Subcutaneous adipose tissue (tissue), 4 donors: ENCODE data around the gene MINDY4. TPM values are rescaled to one million over a fixed set of nuclear protein-coding genes. Genes with fewer than 3 reads are reported as not detected.

Source experiments
- total RNA-seq, 4 donors: library from RNA; depleted of rRNA; stranded (reverse); fragments of >200 nt; gene quantifications; one replicate each; pipeline ENCODE4 v1.1.0, GENCODE V29; 2016
- TF ChIP-seq, protein P1 (sequence below): fragments of 450-650 bp; IDR thresholded peaks from one replicate; pipeline ENCODE4 v1.5.1; 2016; ENCODE audit warnings: low read depth, mild to moderate bottlenecking, control low read depth, antibody characterized with exemption, moderate library complexity

MINDY4 gene
- total RNA-seq, 4 donors from 2014 or later = 3.7 to 8.5 (median 7.4) TPM

DNA sequence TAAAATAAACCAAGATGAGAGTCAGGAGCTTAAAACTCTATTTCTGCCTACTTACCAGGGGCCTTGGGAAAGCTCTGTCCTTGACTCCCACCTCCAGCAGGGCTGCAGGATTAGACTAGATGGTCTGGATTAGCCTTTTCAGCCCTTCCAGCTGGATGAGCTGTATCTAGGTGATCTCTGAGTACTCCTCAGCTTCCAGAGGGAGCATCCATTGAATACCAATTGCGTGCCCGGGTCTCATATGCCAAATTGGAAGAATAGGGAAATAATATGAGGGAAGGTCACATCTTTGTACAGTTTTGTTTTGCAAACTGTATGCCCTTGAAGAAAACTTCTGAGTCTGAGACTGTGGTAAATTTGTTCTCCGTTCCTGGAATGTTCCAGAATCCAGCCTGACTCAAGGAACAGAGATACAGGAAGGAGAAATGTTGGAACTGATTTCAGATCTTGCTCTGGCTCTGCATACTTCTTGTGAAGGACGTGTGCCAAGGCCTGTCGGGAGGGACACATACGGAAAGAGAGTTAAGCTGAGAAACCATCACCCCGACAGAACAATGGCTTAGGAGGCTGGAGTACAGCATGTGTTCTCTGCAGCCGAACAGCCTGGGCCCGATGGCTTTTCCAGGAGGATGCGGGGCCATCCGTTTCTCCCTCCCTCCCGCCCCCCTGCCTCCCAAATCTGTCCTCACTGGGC lies 44.9 kb downstream of the MINDY4 start:
- TF ChIP-seq, protein P1, sequence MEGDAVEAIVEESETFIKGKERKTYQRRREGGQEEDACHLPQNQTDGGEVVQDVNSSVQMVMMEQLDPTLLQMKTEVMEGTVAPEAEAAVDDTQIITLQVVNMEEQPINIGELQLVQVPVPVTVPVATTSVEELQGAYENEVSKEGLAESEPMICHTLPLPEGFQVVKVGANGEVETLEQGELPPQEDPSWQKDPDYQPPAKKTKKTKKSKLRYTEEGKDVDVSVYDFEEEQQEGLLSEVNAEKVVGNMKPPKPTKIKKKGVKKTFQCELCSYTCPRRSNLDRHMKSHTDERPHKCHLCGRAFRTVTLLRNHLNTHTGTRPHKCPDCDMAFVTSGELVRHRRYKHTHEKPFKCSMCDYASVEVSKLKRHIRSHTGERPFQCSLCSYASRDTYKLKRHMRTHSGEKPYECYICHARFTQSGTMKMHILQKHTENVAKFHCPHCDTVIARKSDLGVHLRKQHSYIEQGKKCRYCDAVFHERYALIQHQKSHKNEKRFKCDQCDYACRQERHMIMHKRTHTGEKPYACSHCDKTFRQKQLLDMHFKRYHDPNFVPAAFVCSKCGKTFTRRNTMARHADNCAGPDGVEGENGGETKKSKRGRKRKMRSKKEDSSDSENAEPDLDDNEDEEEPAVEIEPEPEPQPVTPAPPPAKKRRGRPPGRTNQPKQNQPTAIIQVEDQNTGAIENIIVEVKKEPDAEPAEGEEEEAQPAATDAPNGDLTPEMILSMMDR = no peak

DNA sequence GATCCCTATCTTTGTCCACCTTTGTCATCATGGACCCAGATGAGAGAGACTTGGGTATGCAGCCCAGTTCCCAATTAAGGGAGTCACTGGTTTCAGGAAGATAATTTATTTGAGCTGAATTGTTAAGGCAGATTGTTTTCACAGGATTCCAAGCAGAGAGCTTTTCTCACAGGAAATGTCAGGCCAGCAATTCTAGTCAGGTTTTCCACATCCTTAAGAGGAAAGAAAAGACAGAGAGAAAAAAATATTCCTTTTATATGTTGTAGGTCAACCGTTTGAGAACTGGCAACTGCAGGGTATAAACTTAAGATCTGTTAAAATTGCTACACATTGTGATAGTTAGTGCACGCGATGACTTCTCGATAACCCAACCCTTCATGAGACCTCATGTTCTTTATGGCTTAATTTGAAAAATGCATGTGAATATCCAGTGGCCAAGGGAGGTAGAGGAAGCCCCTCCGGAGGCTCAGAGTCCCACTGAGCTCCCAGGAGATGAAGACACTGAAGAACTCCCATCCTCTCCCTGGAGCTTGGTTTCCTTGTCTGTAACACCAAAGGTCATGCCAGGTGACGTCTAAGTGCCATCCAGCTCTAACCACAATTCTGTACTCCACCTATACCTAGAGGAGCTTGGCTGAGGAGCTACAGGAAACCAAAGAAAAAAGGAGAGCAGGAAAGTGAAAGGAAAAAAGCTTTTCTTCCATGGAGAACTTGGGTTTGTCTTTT lies 45.6 kb downstream of the MINDY4 start:
- TF ChIP-seq, protein P1 = no peak

DNA sequence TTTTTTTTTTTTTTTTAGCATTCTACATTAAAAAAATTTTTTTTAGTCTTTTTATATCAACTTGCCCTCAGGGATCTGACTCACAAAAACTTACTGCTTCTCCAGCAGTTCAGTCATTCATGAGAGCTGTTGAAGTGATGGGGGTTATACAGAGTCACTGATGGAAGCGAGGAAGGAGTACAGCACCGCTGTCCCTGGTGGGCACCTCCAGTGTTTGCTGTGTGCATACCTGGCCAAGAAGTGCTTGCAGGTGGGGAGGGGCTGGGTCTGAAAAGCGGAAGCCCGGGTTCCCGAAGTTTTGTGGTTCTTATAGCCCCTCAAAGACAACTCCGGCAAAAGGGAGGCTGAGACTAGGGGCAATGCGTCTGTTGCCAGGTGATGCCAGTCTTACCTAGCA lies 46.2 kb downstream of the MINDY4 start:
- TF ChIP-seq, protein P1 = no peak

DNA sequence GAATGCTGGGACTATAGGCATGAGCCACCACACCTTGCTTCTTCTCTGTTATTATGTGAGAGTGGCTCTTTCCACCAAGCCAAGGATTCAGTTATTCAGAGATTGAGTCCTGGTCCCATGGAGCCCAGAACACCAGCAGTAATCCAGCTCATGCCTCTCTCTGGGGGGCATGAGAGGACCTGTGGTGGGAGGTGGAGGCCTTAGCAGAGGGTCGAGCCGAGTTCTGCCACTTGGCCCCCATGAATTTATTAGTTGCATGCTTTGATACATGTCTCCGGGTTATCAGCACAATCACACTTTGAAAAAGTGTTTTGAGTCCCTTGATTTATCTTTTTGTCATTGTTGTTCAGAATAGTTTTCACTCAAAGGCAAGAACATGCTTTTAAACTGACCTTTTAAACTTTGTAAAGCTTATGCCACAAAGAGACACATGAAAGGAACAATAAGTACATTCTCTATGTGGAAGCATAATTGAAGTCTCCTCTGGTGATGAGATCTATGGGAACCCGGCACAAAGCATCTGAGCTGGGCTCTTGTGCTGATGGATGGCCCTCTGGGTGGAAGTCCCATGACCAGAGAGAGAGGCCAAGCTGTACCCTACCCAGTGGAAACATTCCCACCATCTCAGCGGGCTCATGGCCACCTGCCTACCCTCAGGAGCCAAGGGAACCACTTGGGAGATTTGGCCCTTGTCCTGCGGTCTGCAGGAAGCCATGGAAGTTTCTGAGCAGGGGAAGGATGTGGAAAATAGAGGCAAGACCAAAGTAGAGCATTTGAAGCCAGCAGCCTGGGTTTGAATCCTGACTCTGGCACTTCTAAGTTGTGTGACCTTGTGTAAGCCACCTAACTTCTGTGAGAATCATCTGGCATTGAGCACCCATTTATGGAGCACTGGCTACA lies 53.9 kb downstream of the MINDY4 start:
- TF ChIP-seq, protein P1 = no peak

DNA sequence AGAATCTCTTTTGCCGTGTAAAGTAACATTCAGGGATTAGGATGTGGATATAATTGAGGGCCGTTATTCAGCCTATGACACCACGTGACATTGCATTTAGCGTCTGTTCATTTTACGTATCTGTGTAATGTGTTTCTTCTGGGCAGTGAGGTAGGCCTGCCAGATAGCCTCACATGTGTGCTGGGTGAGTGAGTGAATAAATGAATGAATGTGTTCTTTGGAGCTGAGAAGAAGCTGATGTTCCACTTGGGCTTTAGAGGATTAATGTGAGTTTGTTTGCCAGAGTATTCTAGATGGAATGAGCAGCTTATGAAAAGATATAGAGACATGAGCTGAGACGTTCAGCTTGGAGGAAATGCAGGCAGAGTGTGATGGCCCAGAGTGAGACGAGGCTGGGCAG lies 55.0 kb downstream of the MINDY4 start:
- TF ChIP-seq, protein P1 = no peak

DNA sequence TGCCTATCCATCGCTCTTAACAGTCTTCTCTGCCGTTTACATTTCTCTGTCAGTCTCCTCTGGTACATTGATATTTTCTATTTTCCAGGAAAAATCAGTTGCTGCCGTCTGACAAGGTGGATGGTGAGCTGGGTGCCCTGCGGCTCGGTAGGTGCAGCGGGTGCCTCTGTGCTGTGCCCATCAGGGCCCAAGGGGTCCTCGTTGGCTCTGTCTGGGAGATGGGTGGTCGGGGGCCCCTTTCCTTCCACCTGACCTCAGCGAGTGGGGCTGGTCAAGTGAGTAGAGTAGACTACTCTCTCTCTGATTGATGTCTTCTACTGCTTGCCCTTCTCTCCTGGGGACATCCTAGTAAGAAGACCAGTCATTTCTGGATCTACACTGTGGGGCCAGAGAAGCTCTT lies 57.4 kb downstream of the MINDY4 start:
- TF ChIP-seq, protein P1 = no peak

DNA sequence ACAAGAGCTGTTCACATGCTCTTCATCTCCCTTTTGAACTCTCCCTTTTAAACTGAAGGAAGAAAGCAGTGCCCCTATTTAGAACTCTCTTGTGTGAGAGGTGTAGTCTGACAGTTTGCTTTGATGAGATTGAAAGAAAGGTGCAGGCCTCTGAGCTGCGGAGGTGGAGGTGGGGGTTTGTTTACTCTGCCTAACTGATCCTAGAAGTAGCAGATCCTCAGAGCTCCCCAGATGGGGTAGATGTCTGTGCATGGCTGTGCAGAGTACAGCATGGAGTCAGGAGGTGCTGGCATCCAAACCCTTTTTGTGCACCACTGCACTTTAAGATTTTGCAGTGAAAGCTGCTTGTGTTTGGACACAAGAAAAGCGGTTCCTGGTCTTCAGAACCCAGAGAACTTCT lies 58.3 kb downstream of the MINDY4 start:
- TF ChIP-seq, protein P1 = no peak
